CD1c-positive myeloid dendritic cell (primary cell): ENCODE data around the gene MIER1.

ENCODE experiments used
- DNase-seq: peaks from one replicate; pipeline ENCODE4 v3.0.0-alpha.2; 2016; ENCODE audit errors: extremely low spot score

Gene MIER1

GRCh38 chr1:66999640-67000400, 75.0 kb downstream of the MIER1 start:
- no peak for DNase-seq

- DNase-seq: no peak
These were observed 77.1 kb downstream of the MIER1 start for GRCh38 chr1:67001682-67002425.

GRCh38 chr1:67004176-67004575, 79.4 kb downstream of the MIER1 start:
- no peak for DNase-seq

GRCh38 chr1:67005068-67005467, 80.3 kb downstream of the MIER1 start:
- no peak for DNase-seq

GRCh38 chr1:67009792-67010191, 85.0 kb downstream of the MIER1 start:
- no peak for DNase-seq

GRCh38 chr1:67013573-67013972, 88.8 kb downstream of the MIER1 start:
- no peak for DNase-seq

GRCh38 chr1:67018574-67018973, 93.8 kb downstream of the MIER1 start:
- no peak for DNase-seq

- no peak for DNase-seq
These were observed 94.3 kb downstream of the MIER1 start for GRCh38 chr1:67019121-67019520.

GRCh38 chr1:67019600-67020136, 94.9 kb downstream of the MIER1 start:
- no peak for DNase-seq

GRCh38 chr1:67020304-67020703, 95.5 kb downstream of the MIER1 start:
- DNase-seq: no peak

- no peak for DNase-seq
These were observed 96.0 kb downstream of the MIER1 start for GRCh38 chr1:67020765-67021164.

GRCh38 chr1:67029472-67029871, 104.7 kb downstream of the MIER1 start:
- no peak for DNase-seq

- no peak for DNase-seq
These were observed 106.5 kb downstream of the MIER1 start for GRCh38 chr1:67031121-67031858.

GRCh38 chr1:67031859-67032247, 107.1 kb downstream of the MIER1 start:
- DNase-seq: no peak
